SHP77 treated with DMSO at 0.1 percent for 48 hours (cell line): Measurements from ENCODE around the gene PANX3.

Experiments
- DNase-seq: peaks from one replicate; lab custom pipeline; 2025; lab: John Stamatoyannopoulos, UW

Gene PANX3

GRCh38 chr11:124618863-124619262 is 7.6 kb downstream of the PANX3 start:
- DNase-seq = no peak

DNA sequence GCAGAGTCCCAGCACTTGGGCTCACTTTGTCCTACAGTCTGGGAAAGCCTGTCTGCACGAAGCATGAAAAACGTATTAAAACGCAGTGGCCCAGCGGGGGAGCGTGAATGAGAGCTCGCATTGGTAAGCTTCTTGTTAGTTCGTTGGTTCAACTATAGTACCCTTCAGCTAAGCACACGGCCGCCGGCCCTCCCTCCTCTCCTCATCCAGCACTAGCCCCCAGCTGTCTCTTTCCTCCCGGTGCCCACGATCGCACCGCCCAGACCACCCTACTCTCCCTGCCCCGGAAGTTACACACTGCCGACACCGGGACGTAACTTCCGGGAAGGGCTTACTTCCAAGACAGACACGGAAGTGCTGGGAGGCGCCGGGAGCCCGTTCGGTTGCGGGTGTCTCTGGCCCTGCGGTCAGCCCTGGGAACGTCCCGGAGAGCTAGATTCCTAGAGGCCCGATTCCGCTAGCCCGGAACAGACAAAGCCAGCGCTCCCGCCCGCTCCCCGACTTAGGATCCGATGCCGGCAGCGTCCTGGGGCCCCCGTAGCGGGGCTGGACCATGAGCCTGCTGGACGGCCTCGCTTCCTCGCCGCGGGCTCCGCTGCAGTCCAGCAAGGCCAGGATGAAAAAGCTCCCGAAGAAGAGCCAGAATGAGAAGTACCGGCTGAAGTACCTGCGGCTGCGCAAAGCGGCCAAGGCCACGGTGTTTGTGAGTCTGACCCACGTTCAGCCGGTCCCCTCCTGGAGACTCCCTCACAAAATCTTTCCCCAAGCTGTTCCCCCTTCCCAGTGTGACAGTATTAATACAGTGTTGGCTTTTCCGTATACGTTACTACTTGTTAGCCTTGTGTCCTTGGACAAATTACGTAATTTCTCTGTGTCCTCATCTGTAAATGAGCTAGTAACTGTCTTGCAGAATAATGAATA is 11.6 kb downstream of the PANX3 start, which contains the start of gene TBRG1:
TBRG1 (plus strand) TSS at position 334 of the 921 bp plus-strand sequence; CDS start at position 554, 220 bp downstream.
- peak; percentile 81 for DNase-seq

- DNase-seq = no peak
These were observed 12.8 kb downstream of the PANX3 start for GRCh38 chr11:124623861-124624525.

DNA sequence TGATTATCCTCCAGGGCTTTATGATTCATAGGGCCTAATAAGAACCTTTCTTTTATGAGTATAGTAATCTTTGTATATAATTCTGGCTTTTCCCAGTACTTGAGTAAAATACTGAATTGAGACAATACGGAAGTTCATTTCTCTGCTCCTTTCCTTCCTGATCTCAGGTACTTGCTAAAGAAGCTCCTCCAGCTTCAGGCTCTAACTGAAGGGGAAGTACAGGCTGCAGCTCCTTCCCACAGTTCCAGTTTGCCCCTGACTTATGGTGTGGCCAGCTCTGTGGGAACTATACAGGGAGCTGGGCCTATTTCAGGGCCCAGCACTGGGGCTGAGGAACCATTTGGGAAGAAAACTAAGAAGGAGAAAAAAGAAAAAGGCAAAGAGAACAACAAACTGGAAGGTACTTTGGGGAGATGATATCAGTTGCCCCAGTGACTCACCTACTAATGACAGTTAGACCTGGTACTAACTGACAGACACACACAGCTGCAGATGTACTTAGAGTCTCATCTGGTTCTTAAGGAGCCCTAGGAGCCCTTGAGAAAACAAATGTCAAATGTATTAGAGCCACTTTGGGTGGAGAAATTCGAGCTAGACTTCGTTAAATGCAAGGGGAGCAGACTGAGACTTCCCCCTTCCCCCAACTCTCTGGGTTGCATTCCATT is 14.4 kb downstream of the PANX3 start:
- no peak for DNase-seq

- DNase-seq = no peak
These were observed 16.3 kb downstream of the PANX3 start for GRCh38 chr11:124627546-124627945.

GRCh38 chr11:124629961-124630360 is 18.7 kb downstream of the PANX3 start:
- DNase-seq = no peak

DNA sequence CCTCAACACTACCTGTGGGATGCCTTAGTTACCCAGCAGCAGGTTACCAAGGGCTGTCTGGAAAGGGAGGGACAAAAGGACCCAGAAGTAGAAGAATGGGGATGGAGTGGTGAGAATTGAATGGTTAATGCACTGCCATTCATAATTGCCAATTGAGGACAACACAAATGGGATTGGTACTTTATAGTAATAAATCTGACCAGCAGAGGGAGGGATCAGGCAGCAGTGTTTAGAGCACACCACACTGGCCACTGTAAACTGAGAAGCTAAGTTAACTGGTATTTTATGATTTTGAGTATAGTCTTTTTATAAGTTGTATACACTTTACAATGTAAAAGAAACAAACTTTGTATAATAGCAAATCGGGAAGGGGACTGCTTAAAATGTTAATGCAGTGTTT is 22.1 kb downstream of the PANX3 start:
- no peak for DNase-seq

GRCh38 chr11:124635932-124636331 is 24.7 kb downstream of the PANX3 start:
- no peak for DNase-seq

DNA sequence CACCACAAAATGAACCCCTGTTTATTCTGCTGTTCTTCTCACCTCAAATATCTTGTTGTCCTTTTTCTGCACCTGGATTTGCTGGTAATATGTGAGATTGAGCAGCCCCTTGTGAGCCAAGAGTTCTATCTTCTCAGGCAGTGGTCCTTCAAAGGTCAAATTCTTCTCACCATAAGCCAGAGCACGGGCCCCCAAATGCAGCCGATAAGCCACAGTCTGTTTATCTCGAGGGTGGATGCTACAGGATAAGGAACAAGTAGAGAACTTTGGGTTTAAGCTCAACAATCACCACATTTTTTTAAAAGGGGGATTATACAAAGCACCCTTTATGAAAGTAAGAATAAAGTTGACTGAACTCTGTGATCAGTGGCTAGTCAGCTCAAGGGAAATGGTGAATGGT is 27.3 kb downstream of the PANX3 start:
- no peak for DNase-seq

DNA sequence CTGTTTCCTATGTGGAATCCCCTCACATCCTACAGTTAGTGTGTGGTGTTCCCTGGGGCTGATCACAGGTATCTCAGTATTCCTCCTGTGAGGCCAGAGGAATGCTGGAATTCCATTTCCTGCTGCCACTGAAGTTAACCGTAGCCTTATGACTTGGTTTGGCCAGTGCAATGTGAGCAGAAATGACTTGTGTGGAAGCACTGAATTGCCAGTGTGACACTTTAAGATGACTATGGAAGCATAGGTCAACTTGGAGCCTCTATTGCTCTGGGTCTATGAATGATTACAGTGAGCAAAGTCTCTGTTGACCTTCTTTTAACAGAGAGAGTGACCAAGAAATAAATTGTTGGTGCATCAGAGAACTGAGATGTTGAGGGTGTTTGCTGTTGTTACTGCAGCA is 28.0 kb downstream of the PANX3 start:
- no peak for DNase-seq

DNA sequence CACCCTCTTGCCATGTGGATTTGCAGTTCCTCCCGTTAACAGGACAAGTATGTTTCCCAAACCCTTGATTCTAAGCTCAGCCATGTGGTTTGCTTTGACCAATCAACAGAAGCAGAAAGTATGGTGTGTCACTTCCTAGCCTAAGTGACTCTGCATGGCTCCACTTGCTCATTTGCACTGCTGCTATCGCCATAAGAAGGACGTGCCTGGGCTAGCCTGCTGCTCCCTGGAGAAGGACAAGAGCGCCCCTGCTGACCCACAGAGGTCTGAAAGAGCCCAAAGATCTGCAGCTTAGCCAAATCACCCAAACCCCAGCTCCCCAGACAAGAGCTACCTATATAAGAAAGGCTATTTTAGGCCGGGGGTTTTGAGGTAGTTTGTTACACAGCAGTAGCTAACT is 29.4 kb downstream of the PANX3 start:
- DNase-seq = no peak

GRCh38 chr11:124642628-124643027 is 31.4 kb downstream of the PANX3 start:
- DNase-seq = no peak

- DNase-seq = no peak
These were observed 31.9 kb downstream of the PANX3 start for GRCh38 chr11:124643042-124643604.

- DNase-seq = no peak
These were observed 32.6 kb downstream of the PANX3 start for GRCh38 chr11:124643605-124644425.

DNA sequence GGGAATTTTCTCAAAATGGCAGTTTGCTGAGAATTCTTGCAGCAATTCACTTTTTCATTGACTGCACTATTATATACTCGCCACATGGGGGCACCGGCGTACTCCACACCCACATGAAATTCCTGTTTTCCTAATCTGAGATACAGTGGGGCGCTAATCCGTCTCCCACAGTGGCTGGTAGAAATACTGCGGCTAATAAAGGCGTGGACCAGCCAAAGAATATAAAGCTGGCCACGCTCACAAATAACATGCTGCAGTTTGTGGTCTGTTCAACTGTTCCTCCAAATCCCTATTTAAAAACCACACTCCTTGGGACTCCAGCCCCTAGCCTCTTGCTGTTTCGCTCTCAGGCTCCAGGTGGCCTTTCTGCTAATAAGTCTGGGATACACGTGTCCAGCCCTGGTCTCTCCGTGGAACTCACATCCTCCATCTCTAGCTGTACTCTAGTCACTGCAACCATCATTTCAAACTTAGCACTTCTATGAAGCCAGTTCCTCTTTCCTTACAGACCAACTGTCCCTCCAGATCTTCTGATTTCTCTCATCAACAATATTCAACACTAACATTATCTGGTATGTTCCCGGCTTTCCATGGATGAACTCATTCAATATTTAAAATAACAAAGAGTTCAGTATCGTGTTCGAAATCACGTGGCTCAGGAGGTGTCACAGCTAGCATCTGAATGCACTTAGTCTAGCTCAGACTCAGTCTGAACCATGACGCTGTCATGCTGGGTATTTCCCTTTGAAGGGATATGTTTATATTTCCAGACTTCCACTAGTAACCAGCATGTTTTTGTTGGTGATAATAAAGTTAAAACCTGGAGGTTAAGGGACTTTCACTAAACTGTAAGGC is 33.4 kb downstream of the PANX3 start:
- peak; percentile 63 for DNase-seq

GRCh38 chr11:124646148-124646547 is 34.9 kb downstream of the PANX3 start:
- no peak for DNase-seq

DNA sequence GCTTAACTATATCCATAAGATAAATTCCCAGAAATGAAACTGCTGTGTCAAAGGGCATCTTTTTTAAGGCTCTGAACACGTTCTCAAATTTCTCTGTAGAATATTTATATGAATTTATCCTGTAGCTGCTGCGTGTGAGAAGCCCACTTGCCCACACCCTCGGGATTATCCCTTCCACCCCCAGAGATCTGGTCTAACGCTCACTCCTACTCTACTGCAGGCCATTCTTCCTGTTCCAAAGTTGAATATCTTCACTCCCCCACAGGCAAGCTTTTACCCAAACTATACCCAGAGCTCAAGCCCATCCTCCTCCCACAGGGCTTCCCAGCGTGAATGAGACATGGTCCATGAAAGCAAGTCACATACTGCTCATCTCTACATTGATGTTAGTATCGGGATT is 37.4 kb downstream of the PANX3 start:
- no peak for DNase-seq

- DNase-seq = no peak
These were observed 45.8 kb downstream of the PANX3 start for GRCh38 chr11:124656774-124657630.

DNA sequence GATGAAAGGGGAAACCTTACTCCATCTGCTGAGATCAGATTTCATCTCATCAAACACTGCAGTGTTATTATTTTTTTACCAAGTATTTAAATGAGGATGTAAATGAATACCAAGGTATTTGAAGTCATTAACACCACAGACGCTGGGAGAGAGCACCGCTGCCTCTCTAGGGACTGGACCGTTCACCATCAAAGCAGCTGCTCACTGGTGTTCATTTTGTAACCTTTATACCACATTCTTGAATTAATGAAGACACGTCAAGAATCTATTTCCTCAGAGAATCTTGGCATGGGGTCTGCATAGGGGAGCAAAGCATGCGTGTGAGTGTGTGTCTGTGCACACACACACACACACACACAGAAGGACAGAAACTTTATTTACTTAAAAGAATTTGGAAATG is 46.7 kb downstream of the PANX3 start:
- no peak for DNase-seq

- no peak for DNase-seq
These were observed 47.3 kb downstream of the PANX3 start for GRCh38 chr11:124658501-124658900.
